K562 (cell line): ENCODE results near the gene ANO4. TPM values are rescaled to one million over a fixed set of nuclear protein-coding genes. Genes with fewer than 3 reads are reported as not detected.

Experiments used
- ATAC-seq: fragments of 200-7000 bp; cut with Tn5 transposase; 3 replicates; pipeline ENCODE4 v1.9.1; 2020; ENCODE audit warnings: moderate library complexity
- BruUV-seq: library from RNA; stranded (reverse); fragments of 400-500 nt; replicated peaks from 2 replicates; lab custom pipeline; 2021; lab: Mats Ljungman, UMichigan
- CTCF ChIA-PET: fragments of 300-600 bp; formaldehyde crosslinking; extraction: SDS; loops from one replicate; lab custom pipeline; 2021; ENCODE audit warnings: low intra/inter-chr PET ratio; lab: Yijun Ruan, JAX
- POLR2A ChIA-PET: fragments of 300-600, 350-650 bp; sonication (Branson Sonifier 250); formaldehyde crosslinking; extraction: SDS; loops from one replicate; lab custom pipeline; 2021; ENCODE audit warnings: antibody characterized with exemption, inconsistent platforms; lab: Yijun Ruan, JAX
- DNase-seq, 4 experiments: peaks; one replicate each; pipeline versions ENCODE4 v3.0.0 to v3.0.0-alpha.2; 2011 to 2018; ENCODE audit warnings: low spot score in 3 of 4, mixed read lengths in 3 of 4; ENCODE audit errors: extremely low read depth in 1 of 4
- FAIRE-seq: peaks from 2 replicates; lab custom pipeline; 2011; peaks lifted over from hg19 to GRCh38; lab: Jason Lieb, UNC
- H2AFZ ChIP-seq: 2 replicates; pipeline ENCODE4 v1.6.0; 2011; ENCODE audit warnings: low read depth, low read length, control low read depth, inconsistent platforms
- H3K27ac ChIP-seq: fragments of 200-600 bp; 3 replicates; pipeline ENCODE4 v1.8.0; 2011; ENCODE audit warnings: low read depth, mild to moderate bottlenecking, control low read depth, inconsistent platforms, low read length, moderate library complexity, mixed read lengths; ENCODE audit errors: extremely low read depth
- H3K27me3 ChIP-seq, 2 experiments: fragments of 300-600 bp in 1 of 2; 2 replicates in 1 of 2; 3 replicates in 1 of 2; pipeline versions ENCODE4 v1.6.0 to v1.8.0; 2011; ENCODE audit warnings: inconsistent platforms in 2 of 2, low read length in 2 of 2, mild to moderate bottlenecking in 1 of 2, mixed read lengths in 1 of 2, moderate library complexity in 1 of 2; ENCODE audit not compliant: control insufficient read depth in 2 of 2, insufficient read depth in 2 of 2
- H3K36me3 ChIP-seq: fragments of 300-600 bp; 3 replicates; pipeline ENCODE4 v1.8.0; 2011; ENCODE audit warnings: mild to moderate bottlenecking, low read length, inconsistent platforms; ENCODE audit not compliant: control insufficient read depth, insufficient read depth
- H3K4me1 ChIP-seq, 2 experiments: fragments of 200-600 bp in 1 of 2; replicated peaks in 1 of 2; 2 replicates in 1 of 2; 3 replicates in 1 of 2; pipeline versions ENCODE4 v1.5.1 to v1.8.0; 2011; ENCODE audit warnings: inconsistent platforms in 2 of 2, low read length in 2 of 2, mild to moderate bottlenecking in 1 of 2, mixed read lengths in 1 of 2, moderate library complexity in 1 of 2; ENCODE audit not compliant: control insufficient read depth in 2 of 2, insufficient read depth in 2 of 2
- H3K4me2 ChIP-seq: 2 replicates; pipeline ENCODE4 v1.6.1; 2011; ENCODE audit warnings: low read length, control low read depth, inconsistent platforms, mixed read lengths; ENCODE audit not compliant: insufficient read depth
- H3K4me3 ChIP-seq: fragments of 200-600 bp; sonication (generic), shearing (Covaris generic); 2 replicates; pipeline ENCODE4 v1.5.1; 2016; ENCODE audit warnings: control low read depth, inconsistent platforms
- H3K79me2 ChIP-seq: fragments of 200-600 bp; 3 replicates; pipeline ENCODE4 v1.8.0; 2011; ENCODE audit warnings: low read length, inconsistent platforms; ENCODE audit not compliant: control insufficient read depth, insufficient read depth
- H3K9ac ChIP-seq, 2 experiments: 2 replicates each; pipeline versions ENCODE4 v1.6.0 to v1.6.1; 2011; ENCODE audit warnings: low read depth in 2 of 2, low read length in 2 of 2, control low read depth in 1 of 2, inconsistent platforms in 1 of 2, mild to moderate bottlenecking in 1 of 2, mixed read lengths in 1 of 2; ENCODE audit not compliant: insufficient read depth in 1 of 2
- H3K9me1 ChIP-seq: one replicate; pipeline ENCODE4 v1.6.0; 2011; ENCODE audit warnings: inconsistent platforms, mild to moderate bottlenecking, low read length, moderate library complexity; ENCODE audit not compliant: control insufficient read depth, insufficient read depth
- H3K9me3 ChIP-seq: replicated peaks from 2 replicates; pipeline ENCODE4 v1.5.1; 2011; ENCODE audit warnings: low read depth, low read length, inconsistent platforms; ENCODE audit not compliant: control insufficient read depth, insufficient read depth
- H4K20me1 ChIP-seq: replicated peaks from 2 replicates; pipeline ENCODE4 v1.6.1; 2011; ENCODE audit warnings: low read length, inconsistent platforms, mixed read lengths; ENCODE audit not compliant: control insufficient read depth, insufficient read depth
- ILF3 ChIP-seq: fragments of 450-650 bp; IDR thresholded peaks from 2 replicates; pipeline ENCODE4 v1.6.1; 2018; ENCODE audit warnings: antibody characterized with exemption, mild to moderate bottlenecking, moderate library complexity, borderline replicate concordance
- JUNB ChIP-seq: fragments of 450-650 bp; formaldehyde crosslinking; conservative IDR thresholded peaks from 2 replicates; pipeline ENCODE4 v1.4.0; 2020; ENCODE audit warnings: mild to moderate bottlenecking
- MTF1 ChIP-seq: fragments of 250-450 bp; sonication (Bioruptor Pico); IDR thresholded peaks from 2 replicates; pipeline ENCODE4 v1.9.0; 2021; ENCODE audit warnings: moderate library complexity, mild to moderate bottlenecking, inconsistent platforms, borderline replicate concordance
- NR3C1 ChIP-seq: sonication (generic); formaldehyde crosslinking; IDR thresholded peaks from 2 replicates; pipeline ENCODE4 v1.8.1; 2022; ENCODE audit warnings: missing genetic modification reagents
- ZBED1 ChIP-seq: IDR thresholded peaks from 2 replicates; pipeline ENCODE4 v1.6.1; 2014
- WGBS: fragments of 100-300 bp; shearing (Covaris generic); methylation state at CpG from one replicate; pipeline ENCODE4 v1.1.6; 2016; ENCODE audit warnings: low coverage, mixed read lengths; ENCODE audit not compliant: insufficient coverage; ENCODE audit errors: missing lambda C conversion rate; 5-methylcytosine and 5-hydroxymethylcytosine counted together
- in situ Hi-C: fragments of 300-500 bp; cut with MboI; formaldehyde crosslinking; loops from 4 replicates; pipeline ENCODE4 v1.15.0; 2018; ENCODE audit warnings: inconsistent platforms, mixed read lengths
- intact Hi-C: fragments of 100-400 bp; cut with micrococcal nuclease; formaldehyde crosslinking; loops from 2 replicates; pipeline ENCODE4 v1.14.2; 2022
- polyA plus RNA-seq, 8 experiments: library from polyadenylated mRNA; depleted of rRNA in 4 of 8; stranded (reverse) in 5 of 8; unstranded in 3 of 8; fragments of >200 nt; fragmentation: Nextera tagmentation in 2 of 8; fragmentation: Illumina TruSeq in 1 of 8; extraction: Ambion mirVana in 2 of 8; extraction: Trizol in 1 of 8; gene quantifications; 2 replicates each; pipeline versions ENCODE4 v1.2.1 to v1.2.3, GENCODE V29; 2011 to 2014; ENCODE audit warnings: inconsistent platforms in 1 of 8, missing spikeins in 1 of 8
- total RNA-seq, 7 experiments: library from RNA; depleted of rRNA in 6 of 7; stranded (reverse); fragments of >200 nt in 6 of 7; fragmentation: Illumina TruSeq in 2 of 7; extraction: Trizol in 2 of 7; gene quantifications; 2 replicates each; pipeline versions ENCODE4 v1.2.1 to v1.2.3, GENCODE V29; 2011 to 2021; ENCODE audit warnings: low replicate concordance in 1 of 7
- TF ChIP-seq, protein P1 (sequence below), 2 experiments: fragments of 200-800 bp in 1 of 2; sonication (Bioruptor generic) in 1 of 2; sonication (generic) in 1 of 2; formaldehyde crosslinking in 1 of 2; IDR thresholded peaks in 1 of 2; conservative IDR thresholded peaks in 1 of 2; 2 replicates each; pipeline versions ENCODE4 v1.5.0 to v1.6.1; 2016 to 2020; ENCODE audit warnings: missing compliant biosample characterization in 1 of 2, missing genetic modification characterization in 1 of 2, missing genetic modification reagents in 1 of 2
- TF ChIP-seq, protein P2 (sequence below): fragments of 250-450 bp; sonication (Bioruptor Pico); IDR thresholded peaks from 2 replicates; pipeline ENCODE4 v1.5.0; 2021; ENCODE audit warnings: mild to moderate bottlenecking, moderate library complexity
- TF ChIP-seq, protein P3 (sequence below): fragments of 450-650 bp; IDR thresholded peaks from 2 replicates; pipeline ENCODE4 v1.6.1; 2016; ENCODE audit warnings: borderline replicate concordance

Gene ANO4
- total and polyA plus RNA-seq, 9 of the 15 experiments (the other 6 are each of a cell fraction or from before 2014, with no cell fraction given), result not detected

DNA sequence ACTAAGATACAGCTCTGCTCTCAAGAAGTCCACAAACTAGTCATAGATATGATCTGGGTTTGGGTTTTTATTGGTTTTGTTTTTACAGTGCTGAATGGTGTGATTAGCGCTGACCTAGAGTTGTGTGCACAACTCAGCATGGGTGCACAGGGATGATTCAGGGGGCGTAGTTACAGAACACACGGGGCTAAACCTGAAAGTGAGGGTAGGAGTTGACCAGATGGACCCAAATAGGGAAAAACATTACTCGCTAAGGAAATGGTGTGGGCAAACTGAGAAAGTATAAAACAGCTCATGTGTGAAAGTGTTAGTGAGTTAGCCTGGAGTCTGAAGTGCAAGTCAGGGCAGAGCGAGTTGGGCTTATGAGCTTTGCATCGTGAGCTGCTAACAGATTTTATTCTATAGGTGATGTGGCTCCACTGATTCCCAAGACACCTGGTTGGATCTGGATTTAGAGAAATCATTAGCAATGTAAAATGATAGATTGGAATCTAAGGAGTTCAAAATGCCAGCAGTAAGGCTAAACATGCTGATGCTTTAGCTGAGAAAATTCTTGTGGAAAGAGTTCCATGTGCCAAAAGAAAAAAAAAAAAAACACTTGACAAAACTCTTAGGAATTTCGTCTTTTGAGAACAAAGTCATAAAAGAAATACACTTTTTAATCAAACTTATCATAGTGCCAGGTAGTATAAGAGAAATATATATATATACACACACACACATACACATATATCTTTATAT lies 280.5 kb downstream of the ANO4 start:
- intact Hi-C loops, result no loop called here
- H4K20me1 ChIP-seq, result no peaks in the 10 kb centered on the region
- no peak for TF ChIP-seq ZBED1
- TF ChIP-seq, protein P1, sequence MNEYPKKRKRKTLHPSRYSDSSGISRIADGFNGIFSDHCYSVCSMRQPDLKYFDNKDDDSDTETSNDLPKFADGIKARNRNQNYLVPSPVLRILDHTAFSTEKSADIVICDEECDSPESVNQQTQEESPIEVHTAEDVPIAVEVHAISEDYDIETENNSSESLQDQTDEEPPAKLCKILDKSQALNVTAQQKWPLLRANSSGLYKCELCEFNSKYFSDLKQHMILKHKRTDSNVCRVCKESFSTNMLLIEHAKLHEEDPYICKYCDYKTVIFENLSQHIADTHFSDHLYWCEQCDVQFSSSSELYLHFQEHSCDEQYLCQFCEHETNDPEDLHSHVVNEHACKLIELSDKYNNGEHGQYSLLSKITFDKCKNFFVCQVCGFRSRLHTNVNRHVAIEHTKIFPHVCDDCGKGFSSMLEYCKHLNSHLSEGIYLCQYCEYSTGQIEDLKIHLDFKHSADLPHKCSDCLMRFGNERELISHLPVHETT (CRISPR knock-in tag; conservative IDR thresholded peaks at IDR 0.05 in 1 of 2, IDR thresholded peaks at IDR 0.05 in 1 of 2), result no peak
- no peak for TF ChIP-seq MTF1 (CRISPR knock-in tag)
- no peak for TF ChIP-seq ILF3
- TF ChIP-seq, protein P2, sequence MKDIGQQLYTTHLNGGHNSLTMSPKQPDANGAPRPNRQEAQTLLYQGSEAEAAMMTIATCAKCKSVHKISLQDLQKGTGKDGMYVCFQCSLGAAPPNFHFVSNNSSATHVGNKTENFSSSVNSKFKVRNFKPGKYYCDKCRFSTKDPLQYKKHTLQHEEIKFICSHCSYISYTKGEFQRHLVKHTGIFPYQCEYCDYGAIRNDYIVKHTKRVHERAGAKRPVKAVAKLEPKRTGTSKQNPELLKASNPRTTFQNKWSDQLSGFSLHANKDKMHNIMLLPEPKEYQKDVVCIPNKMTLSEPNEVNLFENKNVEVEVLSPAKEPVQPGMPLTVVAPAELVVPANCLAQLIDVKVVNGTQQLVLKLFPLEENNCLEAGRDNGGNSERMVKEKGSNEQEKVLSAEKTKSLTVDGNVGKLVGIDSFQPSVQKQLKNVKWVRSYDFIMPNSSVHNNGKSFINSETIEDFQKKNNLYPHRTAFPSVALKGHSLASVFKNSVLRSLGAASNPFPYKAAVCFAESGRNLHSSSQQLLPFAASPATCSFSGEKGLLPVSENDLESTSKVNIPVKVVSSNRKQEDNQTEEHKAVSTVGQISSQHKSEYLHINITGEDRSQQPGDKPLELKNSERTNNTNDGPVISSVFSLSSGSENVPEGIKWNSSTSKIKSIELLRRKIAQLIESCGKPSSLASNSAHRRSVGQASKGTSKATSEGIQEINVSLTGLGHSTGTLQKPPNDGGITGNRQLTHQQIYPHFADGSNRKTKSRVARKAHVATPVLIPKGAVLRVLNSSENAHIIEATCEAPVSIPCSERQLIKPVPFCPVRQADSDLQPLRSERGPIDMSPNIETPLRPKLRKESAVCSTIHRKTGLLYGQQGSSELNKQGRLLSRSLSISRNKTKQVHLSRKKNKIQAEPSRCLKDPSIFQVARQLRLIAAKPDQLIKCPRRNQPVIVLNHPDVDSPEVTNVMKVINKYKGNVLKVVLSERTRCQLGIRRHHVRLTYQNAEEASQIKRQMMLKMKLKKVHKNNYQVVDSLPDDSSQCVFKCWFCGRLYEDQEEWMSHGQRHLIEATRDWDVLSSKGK (CRISPR knock-in tag), result no peak
- TF ChIP-seq, protein P3, sequence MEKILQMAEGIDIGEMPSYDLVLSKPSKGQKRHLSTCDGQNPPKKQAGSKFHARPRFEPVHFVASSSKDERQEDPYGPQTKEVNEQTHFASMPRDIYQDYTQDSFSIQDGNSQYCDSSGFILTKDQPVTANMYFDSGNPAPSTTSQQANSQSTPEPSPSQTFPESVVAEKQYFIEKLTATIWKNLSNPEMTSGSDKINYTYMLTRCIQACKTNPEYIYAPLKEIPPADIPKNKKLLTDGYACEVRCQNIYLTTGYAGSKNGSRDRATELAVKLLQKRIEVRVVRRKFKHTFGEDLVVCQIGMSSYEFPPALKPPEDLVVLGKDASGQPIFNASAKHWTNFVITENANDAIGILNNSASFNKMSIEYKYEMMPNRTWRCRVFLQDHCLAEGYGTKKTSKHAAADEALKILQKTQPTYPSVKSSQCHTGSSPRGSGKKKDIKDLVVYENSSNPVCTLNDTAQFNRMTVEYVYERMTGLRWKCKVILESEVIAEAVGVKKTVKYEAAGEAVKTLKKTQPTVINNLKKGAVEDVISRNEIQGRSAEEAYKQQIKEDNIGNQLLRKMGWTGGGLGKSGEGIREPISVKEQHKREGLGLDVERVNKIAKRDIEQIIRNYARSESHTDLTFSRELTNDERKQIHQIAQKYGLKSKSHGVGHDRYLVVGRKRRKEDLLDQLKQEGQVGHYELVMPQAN, result no peak
- no peak for TF ChIP-seq NR3C1 (CRISPR knock-in tag)
- no peak for TF ChIP-seq JUNB
- TF ChIP-seq, all 486 proteins: peak for 0
- WGBS, result 0% methylated on average over 7 of the region's 7 CpGs
- H3K79me2 ChIP-seq, result no peaks in the 10 kb centered on the region
- ChIA-PET POLR2A (interaction anchor here (0.9 kb wide), 1 partner anchor 38 kb away, joined by 3 read pairs; no protein-coding TSS in a partner anchor), CTCF (no interaction called here)
- no peak overlapping the region for H2AFZ ChIP-seq
- no peaks in the 10 kb centered on the region for H3K9me3 ChIP-seq
- no peak for FAIRE-seq
- BruUV-seq, result no TSS peak
- H3K36me3 ChIP-seq, result no peaks in the 10 kb centered on the region
- H3K9ac ChIP-seq, result no peak overlapping the region
- no peak for DNase-seq
- no peaks in the 10 kb centered on the region for H3K4me1 ChIP-seq
- no peak overlapping the region for H3K27ac ChIP-seq
- in situ Hi-C loops, result no loop called here
- ATAC-seq, result no peak
- H3K9me1 ChIP-seq, result no peaks in the 10 kb centered on the region
- H3K27me3 ChIP-seq, result no peaks in the 10 kb centered on the region
- no peak overlapping the region for H3K4me2 ChIP-seq
- H3K4me3 ChIP-seq, result no peak overlapping the region
